GM23248 (cell line): ENCODE results near the gene ASB4. TPM values are rescaled to one million over a fixed set of nuclear protein-coding genes. Genes with fewer than 3 reads are reported as not detected.
"Not testable (repeated sequence)": the region's sequence is repeated elsewhere in the genome, so short reads cannot be mapped to it uniquely, and the experiment has no call there.

ENCODE experiments used
- DNase-seq: peaks from one replicate; pipeline ENCODE4 v3.0.0-alpha.2; 2015
- H2AFZ ChIP-seq: fragments of 200-600 bp; sonication (generic); 2 replicates; pipeline ENCODE4 v1.6.1; 2016; ENCODE audit warnings: antibody characterized with exemption
- H3F3A ChIP-seq: fragments of 200-600 bp; sonication (generic); 2 replicates; pipeline ENCODE4 v1.6.1; 2016; ENCODE audit warnings: mild to moderate bottlenecking, antibody characterized with exemption, mixed run types; ENCODE audit not compliant: insufficient read depth
- H3K27ac ChIP-seq: fragments of 200-600 bp; sonication (generic); 2 replicates; pipeline ENCODE4 v1.5.1; 2016; ENCODE audit warnings: mild to moderate bottlenecking
- H3K27me3 ChIP-seq: fragments of 200-600 bp; sonication (generic); replicated peaks from 2 replicates; pipeline ENCODE4 v1.6.1; 2016; ENCODE audit warnings: mild to moderate bottlenecking; ENCODE audit not compliant: insufficient read depth
- H3K36me3 ChIP-seq: fragments of 200-600 bp; sonication (generic); 2 replicates; pipeline ENCODE4 v1.6.1; 2016; ENCODE audit warnings: low read depth, mild to moderate bottlenecking
- H3K4me1 ChIP-seq: fragments of 200-600 bp; sonication (generic); 2 replicates; pipeline ENCODE4 v1.6.1; 2016; ENCODE audit warnings: mild to moderate bottlenecking; ENCODE audit not compliant: insufficient read depth
- H3K4me2 ChIP-seq: fragments of 200-600 bp; sonication (generic); one replicate; pipeline ENCODE4 v1.6.1; 2016; ENCODE audit warnings: mild to moderate bottlenecking; ENCODE audit not compliant: unreplicated experiment
- H3K4me3 ChIP-seq: fragments of 200-600 bp; sonication (generic); 2 replicates; pipeline ENCODE4 v1.5.1; 2016; ENCODE audit warnings: mild to moderate bottlenecking
- H3K79me2 ChIP-seq: fragments of 200-600 bp; sonication (generic); 2 replicates; pipeline ENCODE4 v1.6.1; 2016; ENCODE audit warnings: mild to moderate bottlenecking; ENCODE audit not compliant: insufficient read depth
- H3K9ac ChIP-seq: fragments of 200-600 bp; sonication (generic); 2 replicates; pipeline ENCODE4 v1.6.1; 2016; ENCODE audit warnings: mild to moderate bottlenecking
- H3K9me2 ChIP-seq: fragments of 200-600 bp; sonication (generic); 2 replicates; pipeline ENCODE4 v1.6.1; 2016; ENCODE audit warnings: mixed run types, mild to moderate bottlenecking, moderate library complexity; ENCODE audit not compliant: insufficient read depth
- H3K9me3 ChIP-seq: fragments of 200-600 bp; sonication (generic); one replicate; pipeline ENCODE4 v1.6.1; 2017; ENCODE audit warnings: low read depth
- H4K20me1 ChIP-seq: fragments of 200-600 bp; sonication (generic); 2 replicates; pipeline ENCODE4 v1.6.0; 2016; ENCODE audit not compliant: insufficient read depth
- EZH2 ChIP-seq: fragments of 200-600 bp; sonication (generic); IDR thresholded peaks from 2 replicates; pipeline ENCODE4 v1.6.1; 2018; ENCODE audit warnings: antibody characterized with exemption, mild to moderate bottlenecking; ENCODE audit not compliant: insufficient read depth, poor library complexity, severe bottlenecking
- EZH2phosphoT487 ChIP-seq: fragments of 200-600 bp; sonication (generic); IDR thresholded peaks from 2 replicates; pipeline ENCODE4 v1.6.1; 2018; ENCODE audit warnings: antibody characterized with exemption, moderate library complexity, mild to moderate bottlenecking, low read depth; ENCODE audit not compliant: insufficient read depth
- WGBS, 2 experiments: methylation state at CpG; one replicate each; pipeline ENCODE4 v1.1.6; 2015 to 2017; ENCODE audit warnings: low lambda C conversion rate in 2 of 2, low coverage in 1 of 2; ENCODE audit errors: missing lambda C conversion rate in 2 of 2; 5-methylcytosine and 5-hydroxymethylcytosine counted together
- in situ Hi-C: fragments of 300-500 bp; cut with MboI; formaldehyde crosslinking; loops from 2 replicates; pipeline ENCODE4 v1.15.0; 2020
- polyA plus RNA-seq: library from polyadenylated mRNA; unstranded; fragments of >200 nt; fragmentation: Nextera tagmentation; extraction: Ambion mirVana; gene quantifications from 2 replicates; pipeline ENCODE4 v1.2.1, GENCODE V29; 2016
- total RNA-seq: library from RNA; depleted of rRNA; stranded (reverse); fragments of >200 nt; shearing (Covaris generic); gene quantifications from 2 replicates; pipeline ENCODE4 v1.2.3, GENCODE V29; 2014

The ASB4 gene
- total and polyA plus RNA-seq, 2 experiments from 2014 or later, result not detected

GRCh38 chr7:95503271-95504131, 17.8 kb downstream of the ASB4 start:
- WGBS, 2 experiments, result 81 to 84% methylated on average over 6 of the region's 6 CpGs
- H3K4me2 ChIP-seq, result no peak overlapping the region
- 0 out of 2 replicates have a peak, but pooled peaks cover 1% of the 10 kb centered on the region for H3K27me3 ChIP-seq
- in situ Hi-C loops, result no loop called here
- no peaks in the 10 kb centered on the region for H4K20me1 ChIP-seq
- no peak overlapping the region for H2AFZ ChIP-seq
- TF ChIP-seq EZH2phosphoT487 (no peak), EZH2 (no peak)
- no peak overlapping the region for H3K9ac ChIP-seq
- no peaks in the 10 kb centered on the region for H3K9me3 ChIP-seq
- no peak overlapping the region for H3K27ac ChIP-seq
- H3K4me1 ChIP-seq, result peaks cover 15% of the 10 kb centered on the region
- no peaks in the 10 kb centered on the region for H3K9me2 ChIP-seq
- no peaks in the 10 kb centered on the region for H3K36me3 ChIP-seq
- peaks cover 13% of the 10 kb centered on the region for H3F3A ChIP-seq
- H3K4me3 ChIP-seq, result no peak overlapping the region
- no peaks in the 10 kb centered on the region for H3K79me2 ChIP-seq
- DNase-seq, result no peak

- H3K36me3 ChIP-seq, H3K9me3 ChIP-seq, DNase-seq, H3K27ac ChIP-seq, H3K9ac ChIP-seq, in situ Hi-C loops, H4K20me1 ChIP-seq, H3K9me2 ChIP-seq, H3K27me3 ChIP-seq, H3K4me2 ChIP-seq, H3K79me2 ChIP-seq, H2AFZ ChIP-seq, H3K4me3 ChIP-seq: not testable (repeated sequence)
- WGBS, 2 experiments, result 92 to 96% methylated on average over 7 of the region's 7 CpGs
- Histone ChIP-seq H3K4me1 (peaks cover 15% of the 10 kb centered on the region), H3F3A (peaks cover 13% of the 10 kb centered on the region)
Measured at GRCh38 chr7:95504132-95504588, 18.4 kb downstream of the ASB4 start.

GRCh38 chr7:95508780-95509179, 23.0 kb downstream of the ASB4 start:
- 83 to 88% methylated on average over 2 of the region's 2 CpGs for WGBS, 2 experiments
- H3K9me3 ChIP-seq, result no peaks in the 10 kb centered on the region
- no peak overlapping the region for H3K4me2 ChIP-seq
- no peaks in the 10 kb centered on the region for H3K4me1 ChIP-seq
- TF ChIP-seq EZH2 (no peak), EZH2phosphoT487 (no peak)
- peaks cover 4% of the 10 kb centered on the region; the same call in 1 of the 2 replicates for H3K27me3 ChIP-seq
- H3F3A ChIP-seq, result no peaks in the 10 kb centered on the region
- H3K4me3 ChIP-seq, result no peak overlapping the region
- DNase-seq, result no peak
- H3K79me2 ChIP-seq, result no peaks in the 10 kb centered on the region
- no peak overlapping the region for H3K27ac ChIP-seq
- H3K9ac ChIP-seq, result no peak overlapping the region
- H4K20me1 ChIP-seq, result no peaks in the 10 kb centered on the region
- no peak overlapping the region for H2AFZ ChIP-seq
- no peaks in the 10 kb centered on the region for H3K36me3 ChIP-seq
- in situ Hi-C loops, result no loop called here
- no peaks in the 10 kb centered on the region for H3K9me2 ChIP-seq

- peak; percentile 57 for DNase-seq
- no peaks in the 10 kb centered on the region for H3K9me3 ChIP-seq
- H3K79me2 ChIP-seq, result no peaks in the 10 kb centered on the region
- no peaks in the 10 kb centered on the region for H3K9me2 ChIP-seq
- 23 to 25% methylated on average over 5 of the region's 5 CpGs for WGBS, 2 experiments
- H3K4me3 ChIP-seq, result no peak overlapping the region
- H3K27me3 ChIP-seq, result peaks cover 4% of the 10 kb centered on the region; the same call in 1 of the 2 replicates
- in situ Hi-C loops, result no loop called here
- no peaks in the 10 kb centered on the region for H3K36me3 ChIP-seq
- no peaks in the 10 kb centered on the region for H4K20me1 ChIP-seq
- H3K27ac ChIP-seq, result no peak overlapping the region
- no peaks in the 10 kb centered on the region for H3K4me1 ChIP-seq
- no peak overlapping the region for H2AFZ ChIP-seq
- H3F3A ChIP-seq, result no peaks in the 10 kb centered on the region
- TF ChIP-seq EZH2phosphoT487 (no peak), EZH2 (no peak)
- H3K9ac ChIP-seq, result no peak overlapping the region
- H3K4me2 ChIP-seq, result no peak overlapping the region
Measured at GRCh38 chr7:95509199-95509598, 23.5 kb downstream of the ASB4 start.
